GM08714 (cell line): Measurements from ENCODE around the gene HSFX4.
"Not testable (repeated sequence)": the region's sequence is repeated elsewhere in the genome, so short reads cannot be mapped to it uniquely, and the experiment has no call there.

Experiments
- H3K4me3 ChIP-seq: fragments of 200-500 bp; sonication (Bioruptor generic); 2 replicates; pipeline ENCODE4 v1.5.1; 2014; ENCODE audit warnings: mild to moderate bottlenecking, low read length, inconsistent platforms
- ZNF274 ChIP-seq: IDR thresholded peaks from 2 replicates; pipeline ENCODE4 v1.6.1; 2012; ENCODE audit warnings: mild to moderate bottlenecking, low read depth, low read length

The HSFX4 gene

GRCh38 chrX:149929400-149929799 is at the start of gene HSFX4:
Gene HSFX4, plus strand, starts transcription at chrX:149929573. Its CDS starts 72 bp downstream, at chrX:149929645.
- not testable (repeated sequence) for H3K4me3 ChIP-seq

- H3K4me3 ChIP-seq = no peak within 1 kb of the TSS
- no peak for TF ChIP-seq ZNF274
Observed at GRCh38 chrX:149881081-149881711, 48.2 kb upstream of the HSFX4 start, which contains the start of gene MAGEA8. Gene MAGEA8, plus strand, starts transcription at chrX:149881183. Its CDS starts 3,090 bp downstream, at chrX:149884273.

- not testable (repeated sequence) for H3K4me3 ChIP-seq
Observed at GRCh38 chrX:149890828-149891227, 38.5 kb upstream of the HSFX4 start.

- H3K4me3 ChIP-seq = no peak overlapping the region
- no peak for TF ChIP-seq ZNF274
Observed at GRCh38 chrX:149898554-149898953, 30.8 kb upstream of the HSFX4 start.

- TF ChIP-seq ZNF274 = no peak
- H3K4me3 ChIP-seq = peak overlapping the region; percentile 48; the same call in 1 of the 2 replicates
Observed at GRCh38 chrX:149903889-149904748, 25.3 kb upstream of the HSFX4 start.

- no peak overlapping the region for H3K4me3 ChIP-seq
- no peak for TF ChIP-seq ZNF274
Observed at GRCh38 chrX:149908308-149908707, 21.1 kb upstream of the HSFX4 start.

GRCh38 chrX:149908727-149909126 is 20.6 kb upstream of the HSFX4 start:
- H3K4me3 ChIP-seq = no peak overlapping the region
- no peak for TF ChIP-seq ZNF274

- no peak for TF ChIP-seq ZNF274
- no peak overlapping the region for H3K4me3 ChIP-seq
Observed at GRCh38 chrX:149909324-149910177, 19.8 kb upstream of the HSFX4 start.

GRCh38 chrX:149910178-149910695 is 19.1 kb upstream of the HSFX4 start:
- TF ChIP-seq ZNF274 = no peak
- no peak overlapping the region for H3K4me3 ChIP-seq

GRCh38 chrX:149916745-149917392 is 12.5 kb upstream of the HSFX4 start:
- TF ChIP-seq ZNF274 = no peak
- H3K4me3 ChIP-seq = no peak overlapping the region

- not testable (repeated sequence) for H3K4me3 ChIP-seq
Observed at GRCh38 chrX:149923836-149924235, 5.5 kb upstream of the HSFX4 start.

- not testable (repeated sequence) for H3K4me3 ChIP-seq
Observed at GRCh38 chrX:149924434-149924833, 4.9 kb upstream of the HSFX4 start.

GRCh38 chrX:149927245-149927963 is 2.0 kb upstream of the HSFX4 start:
- not testable (repeated sequence) for H3K4me3 ChIP-seq

- H3K4me3 ChIP-seq = not testable (repeated sequence)
Observed at GRCh38 chrX:149927964-149928258, 1.5 kb upstream of the HSFX4 start.

GRCh38 chrX:149928635-149929034 is 738 bp upstream of the HSFX4 start:
- H3K4me3 ChIP-seq = not testable (repeated sequence)

GRCh38 chrX:149931355-149931754 is 2.0 kb downstream of the HSFX4 start:
- not testable (repeated sequence) for H3K4me3 ChIP-seq

GRCh38 chrX:149932150-149932549 is 2.8 kb downstream of the HSFX4 start:
- H3K4me3 ChIP-seq = not testable (repeated sequence)

GRCh38 chrX:149932970-149933369 is 3.6 kb downstream of the HSFX4 start:
- H3K4me3 ChIP-seq = not testable (repeated sequence)

GRCh38 chrX:149933547-149933946 is 4.2 kb downstream of the HSFX4 start:
- H3K4me3 ChIP-seq = not testable (repeated sequence)

- peak overlapping the region; percentile 73 for H3K4me3 ChIP-seq
Observed at GRCh38 chrX:149937328-149937727, 8.0 kb downstream of the HSFX4 start.
